ENCODE measurements around the gene ADGRF4.

GRCh38 chr6:47722194-47722593 lies 23.8 kb downstream of the ADGRF4 start:
- TF ChIP-seq CTCF (IDR thresholded peaks at IDR 0.05) (no peak), POLR2AphosphoS5 (IDR thresholded peaks at IDR 0.05) (no peak)
